WTC11 (cell line): Measurements from ENCODE around the gene MGAT5B. TPM values are rescaled to one million over a fixed set of nuclear protein-coding genes. Genes with fewer than 3 reads are reported as not detected.

ENCODE experiments used
- ATAC-seq: fragments of 200-7000 bp; cut with Tn5 transposase; 2 replicates; pipeline ENCODE4 v1.10.0; 2021; ENCODE audit warnings: mild to moderate bottlenecking, moderate library complexity
- CTCF ChIA-PET: fragments of 300-600 bp; sonication (Branson Sonifier 250); formaldehyde crosslinking; loops from one replicate; lab custom pipeline; 2021; ENCODE audit warnings: antibody characterized with exemption; lab: Charles Lee
- POLR2A ChIA-PET: fragments of 350-600 bp; sonication (Branson Sonifier 250); formaldehyde crosslinking; loops from one replicate; lab custom pipeline; 2021; ENCODE audit warnings: antibody characterized with exemption; lab: Charles Lee
- DNase-seq: peaks from one replicate; pipeline ENCODE4 v3.0.0; 2021; ENCODE audit warnings: low spot score
- H3K27ac Mint-ChIP-seq: 2 replicates; pipeline ENCODE4 v1.8.0; 2021; ENCODE audit warnings: mixed read lengths
- H3K27me3 Mint-ChIP-seq: 2 replicates; pipeline ENCODE4 v1.8.0; 2021; ENCODE audit warnings: low read depth, mild to moderate bottlenecking, moderate library complexity, mixed read lengths
- H3K36me3 Mint-ChIP-seq: 2 replicates; pipeline ENCODE4 v1.8.0; 2021; ENCODE audit warnings: mixed read lengths
- H3K4me1 Mint-ChIP-seq: 2 replicates; pipeline ENCODE4 v1.8.0; 2022; ENCODE audit warnings: mixed read lengths
- H3K4me3 Mint-ChIP-seq: 2 replicates; pipeline ENCODE4 v1.8.0; 2021; ENCODE audit warnings: mild to moderate bottlenecking, moderate library complexity, mixed read lengths
- H3K9me3 Mint-ChIP-seq: 2 replicates; pipeline ENCODE4 v1.8.0; 2021; ENCODE audit warnings: mixed read lengths
- ARID4B ChIP-seq: sonication (generic); formaldehyde crosslinking; IDR thresholded peaks from 2 replicates; pipeline ENCODE4 v1.8.0; 2023; ENCODE audit warnings: missing genetic modification reagents, mild to moderate bottlenecking, borderline replicate concordance
- CREM ChIP-seq: sonication (generic); formaldehyde crosslinking; IDR thresholded peaks from 2 replicates; pipeline ENCODE4 v1.8.1; 2022; ENCODE audit warnings: mild to moderate bottlenecking, missing genetic modification reagents, moderate library complexity
- CTCF ChIP-seq: fragments of 200-600 bp; IDR thresholded peaks from 2 replicates; pipeline ENCODE4 v1.8.0; 2022; ENCODE audit warnings: antibody characterized with exemption
- JAZF1 ChIP-seq: fragments of 250-450 bp; sonication (Bioruptor Pico); IDR thresholded peaks from 2 replicates; pipeline ENCODE4 v1.9.0; 2021; ENCODE audit warnings: moderate library complexity, mild to moderate bottlenecking, inconsistent platforms
- JUN ChIP-seq: sonication (generic); formaldehyde crosslinking; IDR thresholded peaks from 2 replicates; pipeline ENCODE4 v1.8.0; 2023; ENCODE audit warnings: mild to moderate bottlenecking, missing genetic modification reagents
- MAX ChIP-seq: sonication (generic); formaldehyde crosslinking; IDR thresholded peaks from 2 replicates; pipeline ENCODE4 v1.8.0; 2022; ENCODE audit warnings: mild to moderate bottlenecking, missing genetic modification reagents
- MLX ChIP-seq: sonication (generic); formaldehyde crosslinking; IDR thresholded peaks from 2 replicates; pipeline ENCODE4 v1.8.1; 2023; ENCODE audit warnings: mild to moderate bottlenecking, missing genetic modification reagents, moderate library complexity
- NFE2L1 ChIP-seq: sonication (generic); formaldehyde crosslinking; IDR thresholded peaks from 2 replicates; pipeline ENCODE4 v1.8.1; 2023; ENCODE audit warnings: missing genetic modification reagents
- NR2C2 ChIP-seq: sonication (generic); formaldehyde crosslinking; IDR thresholded peaks from 2 replicates; pipeline ENCODE4 v1.8.0; 2022; ENCODE audit warnings: mild to moderate bottlenecking, missing genetic modification reagents
- RORB ChIP-seq: fragments of 250-450 bp; sonication (Bioruptor Pico); IDR thresholded peaks from 2 replicates; pipeline ENCODE4 v1.9.0; 2021; ENCODE audit warnings: mild to moderate bottlenecking
- SP1 ChIP-seq: sonication (generic); formaldehyde crosslinking; conservative IDR thresholded peaks from 2 replicates; pipeline ENCODE4 v1.8.1; 2022; ENCODE audit warnings: missing genetic modification reagents
- TP53 ChIP-seq: sonication (generic); formaldehyde crosslinking; IDR thresholded peaks from 2 replicates; pipeline ENCODE4 v1.8.1; 2023; ENCODE audit warnings: mild to moderate bottlenecking, missing genetic modification reagents
- USF2 ChIP-seq: sonication (generic); formaldehyde crosslinking; IDR thresholded peaks from 2 replicates; pipeline ENCODE4 v1.8.1; 2023; ENCODE audit warnings: mild to moderate bottlenecking, missing genetic modification reagents, moderate library complexity
- ZNF423 ChIP-seq: fragments of 250-450 bp; sonication (Bioruptor Pico); IDR thresholded peaks from 2 replicates; pipeline ENCODE4 v2.1.2; 2022; ENCODE audit warnings: mild to moderate bottlenecking, moderate library complexity
- ZNF425 ChIP-seq: fragments of 250-450 bp; sonication (Bioruptor Pico); conservative IDR thresholded peaks from 2 replicates; pipeline ENCODE4 v1.9.0; 2021; ENCODE audit warnings: mild to moderate bottlenecking
- total RNA-seq: library from RNA; stranded (reverse); gene quantifications from 3 replicates; pipeline ENCODE4 v1.2.3, GENCODE V29; 2021

Gene MGAT5B
- total RNA-seq, 1 experiment from 2014 or later, result 11.6 TPM

- no peak for TF ChIP-seq ARID4B
- TF ChIP-seq JAZF1, result no peak
- no peak for TF ChIP-seq JUN
- no peak for TF ChIP-seq USF2 (CRISPR knock-in tag)
- TF ChIP-seq NFE2L1 (CRISPR knock-in tag), result no peak
- TF ChIP-seq CTCF, result no peak
- no peak for TF ChIP-seq MLX (CRISPR knock-in tag)
- no peak for TF ChIP-seq ZNF425 (CRISPR knock-in tag)
- TF ChIP-seq ZNF423 (CRISPR knock-in tag), result no peak
Measured at GRCh38 chr17:76900723-76901122, 32.5 kb downstream of the MGAT5B start (continued).

GRCh38 chr17:76901542-76902197 is 33.5 kb downstream of the MGAT5B start:
- Mint-ChIP-seq H3K27ac (no peak overlapping the region), H3K4me1 (peaks cover 9% of the 10 kb centered on the region), H3K4me3 (no peak overlapping the region), H3K27me3 (no peaks in the 10 kb centered on the region; the same call in 1 of the 2 replicates), H3K36me3 (no peaks in the 10 kb centered on the region), H3K9me3 (no peaks in the 10 kb centered on the region)
- ATAC-seq (no peak), DNase-seq (no peak)
- ChIA-PET POLR2A (no interaction called here), CTCF (no interaction called here)
- TF ChIP-seq NR2C2 (no peak), JAZF1 (no peak), TP53 (CRISPR knock-in tag) (no peak), RORB (CRISPR knock-in tag) (no peak), MAX (CRISPR knock-in tag) (no peak), CREM (CRISPR knock-in tag) (no peak), SP1 (CRISPR knock-in tag) (no peak)
